BJ (cell line): ENCODE results near the gene FGD5. TPM values are rescaled to one million over a fixed set of nuclear protein-coding genes. Genes with fewer than 3 reads are reported as not detected.

Experiments used
- CTCF ChIA-PET: fragments of 350-600 bp; formaldehyde crosslinking; extraction: SDS; loops from one replicate; lab custom pipeline; 2021; ENCODE audit warnings: antibody characterized with exemption, inconsistent platforms; lab: Yijun Ruan, JAX
- POLR2A ChIA-PET: fragments of 300-600 bp; sonication (Branson Sonifier 250); formaldehyde crosslinking; extraction: SDS; loops from one replicate; lab custom pipeline; 2021; ENCODE audit warnings: antibody characterized with exemption; lab: Charles Lee
- DNase-seq: peaks from one replicate; pipeline ENCODE4 v3.0.0-alpha.2; 2011; ENCODE audit warnings: low read depth
- H3K27me3 ChIP-seq: 2 replicates; pipeline ENCODE4 v1.6.0; 2011; ENCODE audit warnings: low read length; ENCODE audit not compliant: control insufficient read depth, insufficient read depth
- H3K36me3 ChIP-seq: 2 replicates; pipeline ENCODE4 v1.5.1; 2011; ENCODE audit warnings: low read length; ENCODE audit not compliant: control insufficient read depth, insufficient read depth
- H3K4me3 ChIP-seq: 2 replicates; pipeline ENCODE4 v1.5.1; 2011; ENCODE audit warnings: low read depth, mild to moderate bottlenecking, control low read depth, low read length
- polyA plus RNA-seq: library from polyadenylated mRNA; depleted of rRNA; stranded (reverse); fragments of >200 nt; gene quantifications from 2 replicates; pipeline ENCODE4 v1.2.3, GENCODE V29; 2011
- TF ChIP-seq, protein P1 (sequence below): IDR thresholded peaks from 2 replicates; pipeline ENCODE4 v1.5.1; 2011; ENCODE audit warnings: low read depth, mild to moderate bottlenecking, control low read depth, inconsistent platforms, low read length, moderate library complexity; ENCODE audit not compliant: insufficient read depth

FGD5 gene
- polyA plus RNA-seq, 1 experiment, result not detected

DNA sequence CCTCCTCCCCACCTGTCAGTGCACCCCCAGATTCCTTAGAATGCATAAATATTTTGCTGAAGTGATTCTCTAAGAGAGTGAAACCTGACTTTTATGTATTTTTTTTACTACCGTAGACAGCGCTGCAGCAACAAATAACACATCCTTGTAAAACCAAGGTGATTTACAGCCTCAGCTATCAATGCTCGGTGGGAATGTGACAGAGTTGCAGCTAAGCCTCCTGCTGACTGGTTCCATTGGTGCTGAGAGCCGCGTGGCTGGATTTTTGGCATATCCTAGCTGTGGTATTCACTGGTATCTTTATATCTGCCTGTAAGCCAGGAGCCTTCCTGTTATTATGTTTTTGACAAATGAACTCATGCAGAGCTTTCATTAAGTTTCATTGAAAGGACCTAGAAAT, 11.0 kb downstream of the FGD5 start:
- Histone ChIP-seq H3K36me3 (no peaks in the 10 kb centered on the region), H3K4me3 (no peak overlapping the region), H3K27me3 (peaks cover 4% of the 10 kb centered on the region)
- CTCF ChIA-PET, result no interaction called here
- no peak for DNase-seq
- POLR2A ChIA-PET, result no interaction called here
- TF ChIP-seq, protein P1, sequence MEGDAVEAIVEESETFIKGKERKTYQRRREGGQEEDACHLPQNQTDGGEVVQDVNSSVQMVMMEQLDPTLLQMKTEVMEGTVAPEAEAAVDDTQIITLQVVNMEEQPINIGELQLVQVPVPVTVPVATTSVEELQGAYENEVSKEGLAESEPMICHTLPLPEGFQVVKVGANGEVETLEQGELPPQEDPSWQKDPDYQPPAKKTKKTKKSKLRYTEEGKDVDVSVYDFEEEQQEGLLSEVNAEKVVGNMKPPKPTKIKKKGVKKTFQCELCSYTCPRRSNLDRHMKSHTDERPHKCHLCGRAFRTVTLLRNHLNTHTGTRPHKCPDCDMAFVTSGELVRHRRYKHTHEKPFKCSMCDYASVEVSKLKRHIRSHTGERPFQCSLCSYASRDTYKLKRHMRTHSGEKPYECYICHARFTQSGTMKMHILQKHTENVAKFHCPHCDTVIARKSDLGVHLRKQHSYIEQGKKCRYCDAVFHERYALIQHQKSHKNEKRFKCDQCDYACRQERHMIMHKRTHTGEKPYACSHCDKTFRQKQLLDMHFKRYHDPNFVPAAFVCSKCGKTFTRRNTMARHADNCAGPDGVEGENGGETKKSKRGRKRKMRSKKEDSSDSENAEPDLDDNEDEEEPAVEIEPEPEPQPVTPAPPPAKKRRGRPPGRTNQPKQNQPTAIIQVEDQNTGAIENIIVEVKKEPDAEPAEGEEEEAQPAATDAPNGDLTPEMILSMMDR, result no peak

DNA sequence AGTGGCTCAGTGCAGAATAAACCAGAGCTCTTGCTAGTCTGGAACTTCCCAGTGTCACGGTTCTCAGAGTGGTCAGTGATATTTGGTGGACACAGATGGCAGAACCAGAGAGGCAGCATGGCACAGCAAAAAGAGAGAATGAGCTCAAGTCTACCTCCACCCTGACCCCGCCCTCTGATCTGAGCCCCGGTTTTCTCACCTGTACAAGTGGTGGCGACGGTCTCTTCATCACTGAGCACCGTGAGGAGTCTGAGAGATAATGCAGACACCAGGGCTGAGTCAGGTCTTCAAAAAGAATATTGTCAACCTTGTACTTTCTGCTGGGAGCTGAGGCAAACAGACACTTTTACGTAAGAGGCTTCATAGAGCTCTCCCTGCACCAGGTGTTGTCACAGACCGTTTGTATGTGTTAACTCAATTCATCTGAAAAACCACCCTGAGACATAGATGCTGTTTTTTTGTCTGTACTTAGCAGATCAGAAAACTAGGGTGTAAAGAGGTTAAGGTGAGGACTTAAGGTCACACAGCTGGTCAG, 13.2 kb downstream of the FGD5 start:
- DNase-seq, result no peak
- TF ChIP-seq, protein P1, result no peak
- H3K4me3 ChIP-seq, result no peak overlapping the region
- CTCF ChIA-PET, result no interaction called here
- H3K27me3 ChIP-seq, result peaks cover 6% of the 10 kb centered on the region
- POLR2A ChIA-PET, result no interaction called here
- no peaks in the 10 kb centered on the region for H3K36me3 ChIP-seq

DNA sequence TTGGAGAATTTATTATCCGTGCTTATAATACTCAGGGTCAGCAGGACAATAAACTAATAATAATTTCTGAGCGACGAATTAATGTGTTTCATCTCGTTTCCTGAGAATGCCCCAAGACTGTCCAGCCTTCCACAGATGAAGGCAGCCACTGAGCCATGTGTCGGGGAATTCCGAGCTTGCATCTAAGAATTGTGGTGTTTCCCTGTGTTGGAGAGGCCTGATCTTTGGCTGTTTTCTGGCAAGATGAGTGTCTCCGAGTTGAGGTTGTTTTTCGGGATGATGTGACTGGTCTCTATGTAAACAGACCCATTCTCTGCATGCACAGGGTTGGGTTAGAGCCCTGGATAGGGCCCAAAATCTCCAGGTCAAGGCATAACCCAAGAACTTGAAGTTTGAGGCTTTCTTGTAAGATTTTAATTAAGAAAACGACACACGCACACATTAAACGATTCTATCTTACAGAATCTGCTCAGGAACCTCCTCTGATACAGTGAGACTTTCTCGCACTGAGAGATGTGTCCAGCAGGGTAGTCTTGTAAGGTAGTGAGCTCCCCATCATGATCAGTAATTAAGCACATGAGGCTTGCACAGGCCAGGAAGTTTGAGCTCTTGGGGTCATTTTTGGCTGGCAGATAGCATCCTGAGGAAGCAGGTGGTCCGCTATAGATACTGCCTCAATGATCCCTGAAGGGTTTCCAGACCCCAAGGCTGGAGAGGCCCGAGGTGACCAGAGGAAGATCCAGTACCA, 14.4 kb downstream of the FGD5 start:
- ChIA-PET CTCF (no interaction called here), POLR2A (no interaction called here)
- Histone ChIP-seq H3K27me3 (peaks cover 8% of the 10 kb centered on the region), H3K36me3 (no peaks in the 10 kb centered on the region), H3K4me3 (no peak overlapping the region)
- TF ChIP-seq, protein P1, result no peak
- DNase-seq, result no peak

DNA sequence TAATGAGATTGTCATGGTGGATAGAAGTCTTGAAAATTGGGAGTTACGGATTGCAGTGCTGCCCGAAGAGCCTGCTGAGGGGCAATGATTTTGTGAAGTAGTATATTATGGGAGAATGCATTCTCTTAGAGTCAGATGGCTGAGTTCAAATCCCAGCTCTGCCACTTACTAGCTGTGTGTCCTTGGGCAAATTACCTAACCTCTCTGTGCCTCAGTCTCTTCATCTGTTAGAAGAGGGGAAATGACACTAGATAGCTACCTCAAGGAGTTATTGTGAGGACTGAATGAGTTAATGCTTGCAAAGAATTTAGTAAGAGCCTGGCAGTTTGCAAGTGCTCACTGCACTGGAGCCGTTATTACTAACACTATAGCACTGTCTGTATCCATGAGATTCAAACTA, 15.4 kb downstream of the FGD5 start:
- Histone ChIP-seq H3K36me3 (no peaks in the 10 kb centered on the region), H3K4me3 (no peak overlapping the region), H3K27me3 (peaks cover 8% of the 10 kb centered on the region)
- ChIA-PET POLR2A (no interaction called here), CTCF (no interaction called here)
- TF ChIP-seq, protein P1, result no peak
- no peak for DNase-seq

DNA sequence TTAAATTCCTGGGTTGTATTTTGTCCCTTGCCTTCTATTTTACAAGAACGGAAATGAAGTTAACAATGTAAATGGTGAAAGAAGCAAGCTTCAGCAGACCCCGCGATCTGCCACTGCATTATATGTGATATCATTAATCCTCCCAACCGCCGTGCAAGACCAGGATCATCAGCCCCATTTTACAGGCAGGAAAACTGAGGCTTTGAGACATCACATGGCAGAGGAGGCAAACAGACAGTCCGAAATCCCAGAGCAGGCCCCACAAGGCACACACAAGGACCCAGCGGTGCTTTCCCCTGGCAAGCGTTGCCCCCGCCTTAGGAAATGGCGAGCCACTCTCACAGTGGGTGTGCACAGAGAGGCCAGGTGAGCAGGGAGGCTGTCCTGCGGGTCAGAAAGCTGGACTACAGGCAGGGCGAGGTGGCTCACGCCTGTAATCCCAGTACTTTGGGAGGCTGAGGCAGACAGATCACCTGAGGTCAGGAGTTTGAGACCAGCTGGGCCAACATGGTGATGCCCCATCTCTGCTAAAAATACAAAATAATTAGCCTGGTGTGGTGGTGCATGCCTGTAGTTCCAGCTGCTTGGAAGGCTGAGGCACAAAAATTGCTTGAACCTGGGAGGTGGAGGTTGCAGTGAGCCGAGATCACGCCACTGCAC, 16.2 kb downstream of the FGD5 start:
- CTCF ChIA-PET, result no interaction called here
- POLR2A ChIA-PET, result no interaction called here
- H3K27me3 ChIP-seq, result peaks cover 8% of the 10 kb centered on the region
- no peak overlapping the region for H3K4me3 ChIP-seq
- H3K36me3 ChIP-seq, result no peaks in the 10 kb centered on the region
- no peak for DNase-seq
- TF ChIP-seq, protein P1, result no peak
